ENCODE data around the gene FKBP1B.

FKBP1B gene

DNA sequence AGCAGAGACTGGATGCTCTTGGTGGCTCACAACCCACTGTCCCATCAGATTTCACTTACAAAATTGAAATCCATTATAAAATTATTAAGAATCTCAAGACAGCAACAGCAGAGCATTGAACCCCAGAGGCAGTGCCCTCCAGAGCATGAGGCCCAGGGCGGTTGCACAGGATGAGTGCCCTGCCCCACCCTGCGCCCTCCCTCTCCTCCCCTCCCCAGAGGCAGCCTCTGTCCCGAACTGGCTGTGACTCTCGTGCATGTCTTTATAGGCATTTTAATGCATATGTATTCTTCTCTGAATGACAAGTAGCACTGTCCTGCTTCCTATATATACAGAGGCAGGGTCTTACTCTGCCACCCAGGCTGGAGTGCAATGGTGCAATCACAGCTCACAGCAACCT lies 29.3 kb upstream of the FKBP1B start:
- no peak for DNase-seq
- Histone ChIP-seq H3K27me3 (no peaks in the 10 kb centered on the region), H3K9me3 (no peaks in the 10 kb centered on the region), H3K4me1 (no peaks in the 10 kb centered on the region), H3K36me3 (peaks cover 0 to 40% (median 15%) of the 10 kb centered on the region in 3 donors), H3K27ac (no peak overlapping the region), H3K4me3 (no peak overlapping the region)
- TF ChIP-seq, protein P1, sequence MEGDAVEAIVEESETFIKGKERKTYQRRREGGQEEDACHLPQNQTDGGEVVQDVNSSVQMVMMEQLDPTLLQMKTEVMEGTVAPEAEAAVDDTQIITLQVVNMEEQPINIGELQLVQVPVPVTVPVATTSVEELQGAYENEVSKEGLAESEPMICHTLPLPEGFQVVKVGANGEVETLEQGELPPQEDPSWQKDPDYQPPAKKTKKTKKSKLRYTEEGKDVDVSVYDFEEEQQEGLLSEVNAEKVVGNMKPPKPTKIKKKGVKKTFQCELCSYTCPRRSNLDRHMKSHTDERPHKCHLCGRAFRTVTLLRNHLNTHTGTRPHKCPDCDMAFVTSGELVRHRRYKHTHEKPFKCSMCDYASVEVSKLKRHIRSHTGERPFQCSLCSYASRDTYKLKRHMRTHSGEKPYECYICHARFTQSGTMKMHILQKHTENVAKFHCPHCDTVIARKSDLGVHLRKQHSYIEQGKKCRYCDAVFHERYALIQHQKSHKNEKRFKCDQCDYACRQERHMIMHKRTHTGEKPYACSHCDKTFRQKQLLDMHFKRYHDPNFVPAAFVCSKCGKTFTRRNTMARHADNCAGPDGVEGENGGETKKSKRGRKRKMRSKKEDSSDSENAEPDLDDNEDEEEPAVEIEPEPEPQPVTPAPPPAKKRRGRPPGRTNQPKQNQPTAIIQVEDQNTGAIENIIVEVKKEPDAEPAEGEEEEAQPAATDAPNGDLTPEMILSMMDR (IDR thresholded peaks at IDR 0.05) = no peak
- intact Hi-C loops (cut with DNase I; ENCODE audit: low total_unique reads) = no loop called here

DNA sequence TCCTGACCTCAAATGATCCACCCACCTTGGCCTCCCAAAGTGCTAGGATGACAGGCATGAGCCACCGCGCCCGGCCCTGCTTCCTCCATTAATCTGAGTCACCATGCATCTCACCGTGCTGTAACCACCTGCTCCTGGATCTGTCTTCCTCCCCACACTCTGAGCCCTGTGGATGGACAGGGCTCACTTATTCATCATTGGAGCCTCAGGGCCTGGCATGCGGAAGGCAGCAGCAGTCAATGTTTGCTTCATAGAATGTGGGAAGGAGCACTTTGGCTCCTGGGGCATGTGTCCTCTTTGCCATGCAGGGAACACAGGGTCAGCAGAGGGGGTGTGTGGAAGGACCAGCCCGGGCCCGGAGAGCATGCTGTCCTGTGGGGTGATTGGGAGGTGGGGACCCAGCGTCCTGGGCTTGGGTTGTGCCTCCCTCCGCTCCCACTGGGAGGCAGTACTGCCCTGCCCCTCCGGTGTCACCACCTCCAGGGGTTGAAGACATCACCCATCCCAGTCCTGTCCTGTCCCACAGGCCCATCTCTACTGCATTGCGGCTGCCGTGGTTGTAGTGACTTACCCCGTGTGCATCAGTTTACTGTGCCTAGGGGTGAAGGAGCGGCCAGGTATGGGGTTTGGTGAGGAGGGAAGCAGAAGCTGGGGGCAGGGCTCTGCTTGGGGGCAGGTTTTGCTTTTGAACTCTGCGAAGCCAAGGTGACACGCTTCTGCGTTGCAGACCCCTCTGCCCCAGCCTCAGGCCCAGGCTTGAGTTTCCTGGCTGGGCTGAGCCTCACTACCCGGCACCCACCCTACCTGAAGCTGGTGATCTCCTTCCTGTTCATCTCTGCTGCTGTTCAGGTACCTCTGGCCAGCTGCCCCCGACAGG lies 28.2 kb upstream of the FKBP1B start:
- TF ChIP-seq, protein P1 (IDR thresholded peaks at IDR 0.05) = no peak
- H3K27ac ChIP-seq = no peak overlapping the region
- H3K4me3 ChIP-seq = no peak overlapping the region
- no peaks in the 10 kb centered on the region for H3K4me1 ChIP-seq
- no peaks in the 10 kb centered on the region for H3K9me3 ChIP-seq
- intact Hi-C loops (cut with DNase I; ENCODE audit: low total_unique reads) = no loop called here
- H3K27me3 ChIP-seq = no peaks in the 10 kb centered on the region
- DNase-seq = no peak
- peaks cover 11 to 51% (median 22%) of the 10 kb centered on the region in 3 donors for H3K36me3 ChIP-seq

DNA sequence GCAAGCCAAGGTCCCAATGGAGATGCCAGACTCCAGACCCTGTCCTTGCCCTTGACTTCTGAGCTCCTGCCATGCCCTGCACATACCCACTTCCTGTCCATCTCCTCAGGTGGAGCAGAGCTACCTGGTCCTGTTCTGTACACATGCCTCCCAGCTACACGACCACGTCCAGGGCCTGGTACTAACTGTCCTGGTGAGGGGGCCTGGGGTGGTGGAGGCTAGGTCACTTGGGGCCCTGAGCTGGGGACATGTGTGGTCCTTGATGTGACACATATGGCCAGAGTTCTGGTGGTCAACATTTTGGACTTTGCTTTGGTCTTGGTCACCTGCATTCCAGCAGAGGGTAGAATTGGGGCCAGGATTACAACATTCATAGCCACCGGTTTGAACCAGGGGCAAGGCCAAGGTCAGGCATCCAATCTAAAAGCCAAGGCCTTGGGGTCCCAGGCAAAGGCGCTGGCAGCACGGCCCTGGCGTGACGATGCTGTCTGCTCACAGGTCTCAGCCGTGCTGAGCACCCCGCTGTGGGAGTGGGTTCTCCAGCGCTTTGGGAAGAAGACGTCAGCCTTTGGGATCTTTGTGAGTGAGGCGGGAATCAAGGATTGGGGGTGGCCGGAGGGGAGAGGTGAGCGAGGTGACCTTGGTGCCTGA lies 27.1 kb upstream of the FKBP1B start:
- Histone ChIP-seq H3K4me1 (no peaks in the 10 kb centered on the region), H3K36me3 (peaks cover 19 to 59% (median 22%) of the 10 kb centered on the region in 3 donors), H3K9me3 (no peaks in the 10 kb centered on the region), H3K27me3 (no peaks in the 10 kb centered on the region), H3K27ac (no peak overlapping the region), H3K4me3 (no peak overlapping the region)
- TF ChIP-seq, protein P1 (IDR thresholded peaks at IDR 0.05) = no peak
- no peak for DNase-seq
- intact Hi-C loops (cut with DNase I; ENCODE audit: low total_unique reads) = no loop called here

DNA sequence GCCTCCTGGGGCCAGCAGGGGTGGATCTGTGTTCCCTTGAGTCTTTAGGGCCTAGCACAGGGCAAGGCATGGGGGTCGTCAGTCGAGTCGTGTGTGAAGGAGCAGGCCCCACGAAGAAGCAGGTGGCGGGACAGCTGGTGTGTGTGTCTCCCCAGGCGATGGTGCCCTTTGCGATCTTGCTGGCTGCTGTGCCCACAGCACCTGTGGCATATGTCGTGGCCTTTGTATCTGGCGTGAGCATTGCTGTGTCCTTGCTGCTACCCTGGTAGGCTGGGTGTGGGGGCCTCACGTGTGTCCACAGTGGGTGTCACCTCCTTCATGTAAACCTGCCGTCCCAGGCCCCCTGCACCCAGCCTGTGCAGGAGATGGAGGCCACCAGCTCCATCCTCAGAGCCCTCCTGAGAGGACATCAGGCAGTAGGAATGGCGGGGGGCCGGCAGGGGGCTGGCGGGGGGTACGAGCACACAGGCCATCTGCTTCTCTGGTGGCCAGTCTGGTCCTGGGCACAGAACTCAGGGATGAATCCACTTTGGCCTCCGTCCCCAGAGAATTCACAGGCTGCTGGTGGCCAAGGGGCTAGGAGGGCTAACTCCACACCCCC lies 26.5 kb upstream of the FKBP1B start:
- Histone ChIP-seq H3K4me3 (no peak overlapping the region), H3K27ac (no peak overlapping the region), H3K4me1 (no peaks in the 10 kb centered on the region), H3K27me3 (no peaks in the 10 kb centered on the region), H3K36me3 (peaks cover 19 to 66% (median 26%) of the 10 kb centered on the region in 3 donors), H3K9me3 (no peaks in the 10 kb centered on the region)
- intact Hi-C loops (cut with DNase I; ENCODE audit: low total_unique reads) = no loop called here
- DNase-seq = no peak
- TF ChIP-seq, protein P1 (IDR thresholded peaks at IDR 0.05) = no peak

DNA sequence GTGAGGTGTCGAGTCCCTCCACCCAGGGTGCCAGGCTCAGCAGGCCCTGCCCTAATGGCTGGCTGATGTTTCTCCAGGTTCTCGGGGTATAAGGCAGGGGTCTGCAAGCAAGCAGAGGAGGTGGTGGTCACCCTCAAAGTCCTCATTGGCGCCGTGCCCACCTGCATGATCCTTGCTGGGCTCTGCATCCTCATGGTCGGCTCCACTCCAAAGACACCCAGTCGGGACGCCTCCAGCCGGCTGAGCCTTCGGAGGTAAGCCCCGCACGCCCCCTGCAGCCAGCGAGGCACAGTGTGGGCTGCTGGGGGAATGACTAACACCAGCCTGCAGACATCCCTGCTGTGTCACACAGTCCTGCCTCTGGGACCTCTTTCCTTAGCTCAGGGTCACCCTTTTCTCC lies 25.5 kb upstream of the FKBP1B start:
- intact Hi-C loops (cut with DNase I; ENCODE audit: low total_unique reads) = no loop called here
- H3K27me3 ChIP-seq = no peaks in the 10 kb centered on the region
- H3K27ac ChIP-seq = no peak overlapping the region
- no peaks in the 10 kb centered on the region for H3K9me3 ChIP-seq
- H3K4me3 ChIP-seq = no peak overlapping the region
- no peaks in the 10 kb centered on the region for H3K4me1 ChIP-seq
- peaks cover 25 to 75% (median 35%) of the 10 kb centered on the region in 3 donors for H3K36me3 ChIP-seq
- no peak for DNase-seq
- TF ChIP-seq, protein P1 (IDR thresholded peaks at IDR 0.05) = peak in 1 of 2 experiments; percentile 6

Measured in tibial artery (tissue), 4 donors.